ENCODE data around the gene NPLOC4.
A peak's percentile ranks its signal among the peaks of the same experiment; 100 is the strongest.

NPLOC4 gene

DNA sequence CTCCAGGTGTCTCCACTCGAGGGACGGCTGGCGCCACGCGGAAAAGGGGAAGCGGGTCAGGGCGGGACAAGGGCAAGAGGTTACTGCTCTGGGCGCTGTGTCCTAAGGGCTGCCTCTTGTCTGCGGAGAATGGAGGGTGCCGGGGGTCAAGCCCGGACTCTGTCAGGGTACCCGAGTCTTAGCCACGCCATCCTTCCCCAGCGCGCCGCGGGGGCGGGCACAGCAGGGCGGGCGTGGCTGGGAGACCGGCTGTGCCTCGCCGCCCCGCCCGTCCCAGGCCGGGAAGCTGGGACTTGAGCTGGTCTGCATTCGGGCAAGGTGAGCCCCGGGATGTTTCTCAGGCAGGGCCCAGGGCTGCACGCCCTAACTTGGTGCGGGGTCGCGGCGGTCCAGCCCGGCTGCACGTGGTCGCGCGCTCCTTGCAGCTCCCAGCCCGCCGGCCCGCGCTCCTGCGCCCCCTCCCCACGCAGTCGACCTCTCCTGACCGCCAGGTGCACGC is 118.1 kb downstream of the NPLOC4 start:
- 2% methylated on average over 47 of the region's 47 CpGs for WGBS, 2 experiments
- peaks cover 35% of the 10 kb centered on the region for H3K4me1 ChIP-seq (ENCODE audit: control insufficient read depth, insufficient read depth, low read length)
- no peak overlapping the region for H3K27ac ChIP-seq (ENCODE audit: insufficient read depth, low read depth, low read length, poor library complexity, severe bottlenecking)
- peak overlapping the region; percentile 31 for H3K4me3 ChIP-seq (ENCODE audit: insufficient read depth, low read depth, low read length)
- H3K27me3 ChIP-seq (ENCODE audit: control insufficient read depth, insufficient read depth, low read length, poor library complexity, severe bottlenecking): peaks cover 84% of the 10 kb centered on the region
- H3K36me3 ChIP-seq (ENCODE audit: control insufficient read depth, insufficient read depth, low read length): no peaks in the 10 kb centered on the region
- no peaks in the 10 kb centered on the region for H3K9me3 ChIP-seq (ENCODE audit: control insufficient read depth, low read length)

- 16 to 17% methylated on average over 24 of the region's 24 CpGs for WGBS, 2 experiments
- Histone ChIP-seq H3K9me3 (ENCODE audit: control insufficient read depth, low read length) (no peaks in the 10 kb centered on the region), H3K27ac (ENCODE audit: insufficient read depth, low read depth, low read length, poor library complexity, severe bottlenecking) (no peak overlapping the region), H3K4me1 (ENCODE audit: control insufficient read depth, insufficient read depth, low read length) (peaks cover 30% of the 10 kb centered on the region), H3K36me3 (ENCODE audit: control insufficient read depth, insufficient read depth, low read length) (no peaks in the 10 kb centered on the region), H3K4me3 (ENCODE audit: insufficient read depth, low read depth, low read length) (peak overlapping the region; percentile 31), H3K27me3 (ENCODE audit: control insufficient read depth, insufficient read depth, low read length, poor library complexity, severe bottlenecking) (peaks cover 88% of the 10 kb centered on the region)
These were observed 118.7 kb downstream of the NPLOC4 start for GRCh38 chr17:81518113-81518784.

DNA sequence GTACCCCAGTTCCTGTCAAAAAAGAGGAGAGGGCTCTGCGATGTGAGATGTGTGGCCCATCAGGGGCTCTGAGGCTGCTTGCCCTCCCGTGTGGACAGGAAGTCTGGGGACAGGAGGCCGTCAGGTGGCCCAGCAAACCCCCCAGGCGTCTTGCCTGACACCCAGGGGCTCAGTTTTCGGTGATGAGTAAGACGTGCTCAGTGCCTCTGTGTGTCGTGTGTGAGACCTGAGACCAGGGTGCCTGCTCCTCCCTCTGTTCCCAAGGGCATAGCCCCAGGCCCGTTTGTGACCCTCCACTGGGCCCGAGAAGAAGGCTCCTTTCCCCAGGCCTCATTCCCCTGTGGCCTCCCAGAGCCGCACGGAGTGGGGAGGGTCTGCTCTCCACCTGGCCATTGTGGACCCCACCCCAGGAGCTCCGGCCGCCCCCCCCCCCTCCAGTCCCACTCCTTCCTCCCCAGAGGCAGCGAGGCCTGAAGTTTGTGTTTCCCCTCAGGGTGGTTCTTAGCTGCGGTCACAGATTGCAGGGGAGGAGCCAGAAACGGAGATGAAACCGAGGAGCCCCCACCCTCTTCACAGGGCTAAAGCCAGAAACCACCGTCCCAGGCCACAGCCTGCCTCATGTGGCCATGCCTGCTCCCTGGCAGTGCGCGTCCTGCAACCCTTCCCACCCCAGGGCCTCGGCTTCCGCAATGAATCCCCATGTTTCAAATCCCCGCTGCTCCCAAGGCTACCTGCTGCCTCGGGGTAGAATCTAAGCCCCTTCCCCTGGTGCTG is 119.4 kb downstream of the NPLOC4 start:
- WGBS, 2 experiments: 45 to 48% methylated on average over 22 to 24 of the region's 24 CpGs
- Histone ChIP-seq H3K36me3 (ENCODE audit: control insufficient read depth, insufficient read depth, low read length) (no peaks in the 10 kb centered on the region), H3K4me1 (ENCODE audit: control insufficient read depth, insufficient read depth, low read length) (peaks cover 29% of the 10 kb centered on the region), H3K27me3 (ENCODE audit: control insufficient read depth, insufficient read depth, low read length, poor library complexity, severe bottlenecking) (peaks cover 85% of the 10 kb centered on the region), H3K9me3 (ENCODE audit: control insufficient read depth, low read length) (no peaks in the 10 kb centered on the region), H3K27ac (ENCODE audit: insufficient read depth, low read depth, low read length, poor library complexity, severe bottlenecking) (no peak overlapping the region), H3K4me3 (ENCODE audit: insufficient read depth, low read depth, low read length) (no peak overlapping the region)

- Histone ChIP-seq H3K4me3 (ENCODE audit: insufficient read depth, low read depth, low read length) (no peak overlapping the region), H3K27me3 (ENCODE audit: control insufficient read depth, insufficient read depth, low read length, poor library complexity, severe bottlenecking) (peaks cover 79% of the 10 kb centered on the region), H3K27ac (ENCODE audit: insufficient read depth, low read depth, low read length, poor library complexity, severe bottlenecking) (no peak overlapping the region), H3K36me3 (ENCODE audit: control insufficient read depth, insufficient read depth, low read length) (no peaks in the 10 kb centered on the region), H3K9me3 (ENCODE audit: control insufficient read depth, low read length) (no peaks in the 10 kb centered on the region), H3K4me1 (ENCODE audit: control insufficient read depth, insufficient read depth, low read length) (peaks cover 29% of the 10 kb centered on the region)
- 88 to 91% methylated on average over 9 of the region's 9 CpGs for WGBS, 2 experiments
These were observed 119.9 kb downstream of the NPLOC4 start for GRCh38 chr17:81517009-81517338.

DNA sequence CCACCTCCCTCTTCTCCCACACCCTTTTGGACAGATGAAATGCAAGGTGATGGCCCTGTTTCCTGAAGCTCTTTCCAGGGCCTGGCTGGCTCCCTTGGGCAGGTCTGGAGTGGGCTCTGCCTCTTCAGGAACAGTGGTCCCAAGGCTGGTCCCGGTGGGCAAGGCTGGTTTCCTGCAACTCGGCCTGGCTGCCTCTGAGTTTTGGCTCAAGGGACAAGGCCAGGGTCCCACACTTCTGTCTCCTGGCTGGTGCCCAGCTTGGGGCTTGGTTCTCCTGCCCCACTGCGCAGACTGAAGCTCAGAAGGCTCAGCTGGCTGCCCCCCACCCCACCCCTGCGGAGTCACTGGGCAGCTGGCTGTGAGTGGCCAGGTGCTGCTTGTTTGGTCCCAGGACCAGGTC is 120.5 kb downstream of the NPLOC4 start:
- peaks cover under 1% of the 10 kb centered on the region for H3K36me3 ChIP-seq (ENCODE audit: control insufficient read depth, insufficient read depth, low read length)
- 91 to 92% methylated on average over 4 of the region's 4 CpGs for WGBS, 2 experiments
- H3K4me3 ChIP-seq (ENCODE audit: insufficient read depth, low read depth, low read length): no peak overlapping the region
- H3K27me3 ChIP-seq (ENCODE audit: control insufficient read depth, insufficient read depth, low read length, poor library complexity, severe bottlenecking): peaks cover 74% of the 10 kb centered on the region
- peaks cover 29% of the 10 kb centered on the region for H3K4me1 ChIP-seq (ENCODE audit: control insufficient read depth, insufficient read depth, low read length)
- no peak overlapping the region for H3K27ac ChIP-seq (ENCODE audit: insufficient read depth, low read depth, low read length, poor library complexity, severe bottlenecking)
- H3K9me3 ChIP-seq (ENCODE audit: control insufficient read depth, low read length): no peaks in the 10 kb centered on the region

- Histone ChIP-seq H3K4me1 (ENCODE audit: control insufficient read depth, insufficient read depth, low read length) (peaks cover 29% of the 10 kb centered on the region), H3K36me3 (ENCODE audit: control insufficient read depth, insufficient read depth, low read length) (peaks cover 9% of the 10 kb centered on the region), H3K27ac (ENCODE audit: insufficient read depth, low read depth, low read length, poor library complexity, severe bottlenecking) (no peak overlapping the region), H3K9me3 (ENCODE audit: control insufficient read depth, low read length) (no peaks in the 10 kb centered on the region), H3K4me3 (ENCODE audit: insufficient read depth, low read depth, low read length) (peak overlapping the region; percentile 96), H3K27me3 (ENCODE audit: control insufficient read depth, insufficient read depth, low read length, poor library complexity, severe bottlenecking) (peaks cover 65% of the 10 kb centered on the region)
- 70% methylated on average over 19 of the region's 19 CpGs for WGBS, 2 experiments
These were observed 121.3 kb downstream of the NPLOC4 start for GRCh38 chr17:81515530-81516041.

- Histone ChIP-seq H3K27me3 (ENCODE audit: control insufficient read depth, insufficient read depth, low read length, poor library complexity, severe bottlenecking) (peaks cover 59% of the 10 kb centered on the region), H3K27ac (ENCODE audit: insufficient read depth, low read depth, low read length, poor library complexity, severe bottlenecking) (no peak overlapping the region), H3K4me1 (ENCODE audit: control insufficient read depth, insufficient read depth, low read length) (peaks cover 29% of the 10 kb centered on the region), H3K36me3 (ENCODE audit: control insufficient read depth, insufficient read depth, low read length) (peaks cover 12% of the 10 kb centered on the region), H3K9me3 (ENCODE audit: control insufficient read depth, low read length) (no peaks in the 10 kb centered on the region), H3K4me3 (ENCODE audit: insufficient read depth, low read depth, low read length) (peak overlapping the region; percentile 96)
- 0 to 1% methylated on average over 82 of the region's 82 CpGs for WGBS, 2 experiments
These were observed 122.0 kb downstream of the NPLOC4 start for GRCh38 chr17:81514739-81515529.

DNA sequence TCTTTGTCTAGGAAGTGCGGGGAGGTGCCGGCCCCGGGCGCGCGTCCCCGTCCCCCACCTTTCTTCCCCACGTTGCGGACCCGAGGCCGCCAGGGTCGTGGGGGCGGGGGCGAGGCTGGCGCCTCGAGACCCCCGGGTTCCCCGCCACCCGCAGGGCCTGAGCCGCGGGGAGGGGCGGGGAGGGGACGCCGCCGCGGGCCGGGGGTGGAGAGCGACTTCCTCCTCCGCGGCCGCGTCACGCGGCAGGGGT is 122.5 kb downstream of the NPLOC4 start:
- Histone ChIP-seq H3K4me3 (ENCODE audit: insufficient read depth, low read depth, low read length) (peak overlapping the region; percentile 96), H3K4me1 (ENCODE audit: control insufficient read depth, insufficient read depth, low read length) (peaks cover 28% of the 10 kb centered on the region), H3K9me3 (ENCODE audit: control insufficient read depth, low read length) (no peaks in the 10 kb centered on the region), H3K36me3 (ENCODE audit: control insufficient read depth, insufficient read depth, low read length) (peaks cover 16% of the 10 kb centered on the region), H3K27me3 (ENCODE audit: control insufficient read depth, insufficient read depth, low read length, poor library complexity, severe bottlenecking) (peaks cover 54% of the 10 kb centered on the region), H3K27ac (ENCODE audit: insufficient read depth, low read depth, low read length, poor library complexity, severe bottlenecking) (peak overlapping the region; percentile 26)
- WGBS, 2 experiments: 0% methylated on average over 34 of the region's 34 CpGs

DNA sequence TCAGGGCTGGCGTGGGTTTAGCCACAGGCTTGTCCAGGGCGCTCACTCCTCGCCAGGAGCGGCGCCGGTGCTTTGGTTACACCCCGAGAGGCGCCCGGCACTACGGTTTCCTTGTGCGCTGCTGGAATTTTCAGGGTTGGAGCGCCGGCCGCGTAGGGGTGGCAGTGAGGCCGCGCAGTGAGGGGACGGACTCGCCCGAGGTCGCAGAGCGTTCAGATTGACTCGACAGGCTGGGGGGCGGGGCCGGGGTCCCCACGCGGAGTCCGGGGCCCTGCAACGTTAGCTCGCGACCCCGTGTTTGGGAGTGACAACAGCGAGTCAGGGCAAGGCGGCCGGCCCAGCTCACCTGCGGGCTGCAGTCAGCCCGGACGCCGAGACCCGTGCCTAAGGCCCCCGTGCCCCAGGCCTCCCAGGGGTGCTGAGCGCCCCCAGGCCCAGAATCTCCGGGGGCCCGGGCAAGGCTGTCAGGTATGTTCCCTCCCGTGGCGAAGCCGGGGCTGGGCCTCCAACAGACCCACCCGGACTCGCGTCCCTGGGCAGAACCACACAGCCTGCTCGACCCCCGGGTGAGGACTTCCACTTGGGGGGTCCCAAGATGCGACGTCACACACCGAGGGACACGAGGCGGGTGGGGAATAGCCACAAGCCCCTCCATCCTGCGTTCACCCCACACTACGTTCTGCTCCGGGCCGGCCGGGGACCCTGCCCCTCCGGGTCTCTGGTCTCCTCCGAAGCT is 123.0 kb downstream of the NPLOC4 start:
- Histone ChIP-seq H3K9me3 (ENCODE audit: control insufficient read depth, low read length) (no peaks in the 10 kb centered on the region), H3K27ac (ENCODE audit: insufficient read depth, low read depth, low read length, poor library complexity, severe bottlenecking) (peak overlapping the region; percentile 65), H3K27me3 (ENCODE audit: control insufficient read depth, insufficient read depth, low read length, poor library complexity, severe bottlenecking) (peaks cover 49% of the 10 kb centered on the region), H3K4me1 (ENCODE audit: control insufficient read depth, insufficient read depth, low read length) (peaks cover 26% of the 10 kb centered on the region), H3K4me3 (ENCODE audit: insufficient read depth, low read depth, low read length) (peak overlapping the region; percentile 96), H3K36me3 (ENCODE audit: control insufficient read depth, insufficient read depth, low read length) (peaks cover 20% of the 10 kb centered on the region)
- 1% methylated on average over 64 of the region's 64 CpGs for WGBS, 2 experiments

Data from ectodermal cell (in vitro differentiated cells).